HCT116 (cell line): Measurements from ENCODE around the gene CCDC181. TPM values are rescaled to one million over a fixed set of nuclear protein-coding genes. Genes with fewer than 3 reads are reported as not detected.

Experiments used
- ATAC-seq: fragments of 200-7000 bp; cut with Tn5 transposase; 2 replicates; pipeline ENCODE4 v1.9.1; 2020; ENCODE audit warnings: mild to moderate bottlenecking, moderate library complexity
- BruUV-seq: library from RNA; stranded (reverse); fragments of 400-500 nt; replicated peaks from 2 replicates; lab custom pipeline; 2021; lab: Mats Ljungman, UMichigan
- CTCF ChIA-PET: fragments of 300-600 bp; sonication (Branson Sonifier 250); formaldehyde crosslinking; loops from one replicate; lab custom pipeline; 2021; ENCODE audit warnings: antibody characterized with exemption; lab: Charles Lee
- POLR2A ChIA-PET: fragments of 300-600, 350-600 bp; sonication (Branson Sonifier 250); formaldehyde crosslinking; loops from one replicate; lab custom pipeline; 2021; ENCODE audit warnings: antibody characterized with exemption; lab: Charles Lee
- RAD21 ChIA-PET, 2 experiments: fragments of 300-600 bp; sonication (Branson Sonifier 250); formaldehyde crosslinking; loops; one replicate each; lab custom pipeline; 2023; ENCODE audit warnings: low total read pairs in 2 of 2; ENCODE audit not compliant: uncharacterized antibody in 2 of 2, unreplicated experiment in 2 of 2, low non-redundant PET in 1 of 2; lab: Charles Lee
- DNase-seq: peaks from one replicate; pipeline ENCODE4 v3.0.0-alpha.2; 2010; ENCODE audit warnings: low read depth, low spot score
- H2AFZ ChIP-seq: fragments of 200-600 bp; shearing (Covaris generic), sonication (generic); 2 replicates; pipeline ENCODE4 v1.6.1; 2017; ENCODE audit warnings: low read depth, mixed run types, mixed read lengths, antibody characterized with exemption, low read length; ENCODE audit not compliant: poor library complexity, severe bottlenecking
- H3K27ac ChIP-seq: 2 replicates; pipeline ENCODE4 v1.5.1; 2012; ENCODE audit warnings: low read depth, low read length
- H3K27me3 ChIP-seq: fragments of 200-600 bp; sonication (generic); 2 replicates; pipeline ENCODE4 v1.6.1; 2016; ENCODE audit warnings: mixed run types, low read length, mixed read lengths; ENCODE audit not compliant: insufficient read depth
- H3K36me3 ChIP-seq, 2 experiments: fragments of 200-500 bp in 1 of 2; fragments of 200-600 bp in 1 of 2; sonication (Bioruptor generic) in 1 of 2; sonication (generic) in 1 of 2; 2 replicates each; pipeline versions ENCODE4 v1.5.1 to v1.6.1; 2014 to 2016; ENCODE audit warnings: low read length in 2 of 2, inconsistent platforms in 1 of 2, mixed read lengths in 1 of 2, mixed run types in 1 of 2; ENCODE audit not compliant: insufficient read depth in 2 of 2, control insufficient read depth in 1 of 2
- H3K4me1 ChIP-seq, 2 experiments: fragments of 200-600 bp in 1 of 2; sonication (generic) in 1 of 2; 2 replicates each; pipeline versions ENCODE4 v1.5.1 to v1.6.1; 2012 to 2017; ENCODE audit warnings: low read length in 2 of 2, inconsistent platforms in 1 of 2, mild to moderate bottlenecking in 1 of 2, mixed read lengths in 1 of 2, mixed run types in 1 of 2, moderate library complexity in 1 of 2; ENCODE audit not compliant: insufficient read depth in 2 of 2, control insufficient read depth in 1 of 2
- H3K4me2 ChIP-seq: fragments of 200-600 bp; sonication (generic); 2 replicates; pipeline ENCODE4 v1.6.1; 2017; ENCODE audit warnings: mixed run types, low read length, mixed read lengths
- H3K4me3 ChIP-seq, 2 experiments: fragments of 200-600 bp in 1 of 2; sonication (generic) in 1 of 2; replicated peaks in 1 of 2; 2 replicates each; pipeline ENCODE4 v1.5.1; 2011 to 2016; ENCODE audit warnings: low read length in 2 of 2, control low read depth in 1 of 2, low read depth in 1 of 2, mild to moderate bottlenecking in 1 of 2, mixed read lengths in 1 of 2, mixed run types in 1 of 2
- H3K79me2 ChIP-seq: fragments of 200-600 bp; sonication (generic); 2 replicates; pipeline ENCODE4 v1.6.1; 2017; ENCODE audit warnings: mild to moderate bottlenecking, mixed run types, low read length, moderate library complexity, mixed read lengths; ENCODE audit not compliant: insufficient read depth
- H3K9ac ChIP-seq: fragments of 200-600 bp; sonication (generic); 2 replicates; pipeline ENCODE4 v1.6.1; 2016; ENCODE audit warnings: low read length, mixed read lengths
- H3K9me2 ChIP-seq: fragments of 200-600 bp; sonication (generic), shearing (Covaris generic); 2 replicates; pipeline ENCODE4 v1.6.1; 2017; ENCODE audit warnings: mixed run types, mild to moderate bottlenecking, moderate library complexity; ENCODE audit not compliant: insufficient read depth
- H3K9me3 ChIP-seq, 2 experiments: fragments of 200-500 bp in 1 of 2; fragments of 200-600 bp in 1 of 2; sonication (Bioruptor generic) in 1 of 2; sonication (generic) in 1 of 2; 2 replicates each; pipeline ENCODE4 v1.6.1; 2014 to 2017; ENCODE audit warnings: low read length in 2 of 2, mixed read lengths in 2 of 2, inconsistent platforms in 1 of 2, low read depth in 1 of 2, mild to moderate bottlenecking in 1 of 2, mixed run types in 1 of 2, moderate library complexity in 1 of 2; ENCODE audit not compliant: control insufficient read depth in 1 of 2, insufficient read depth in 1 of 2
- H4K20me1 ChIP-seq: fragments of 200-600 bp; sonication (generic), shearing (Covaris generic); 2 replicates; pipeline ENCODE4 v1.6.1; 2017; ENCODE audit warnings: mixed run types, mild to moderate bottlenecking, moderate library complexity; ENCODE audit not compliant: insufficient read depth
- ATF3 ChIP-seq: IDR thresholded peaks from 2 replicates; pipeline ENCODE4 v1.6.1; 2012
- CTCF ChIP-seq, 3 experiments: fragments of 200-600 bp in 1 of 3; sonication (generic) in 1 of 3; IDR thresholded peaks in 2 of 3; conservative IDR thresholded peaks in 1 of 3; 2 replicates each; pipeline ENCODE4 v1.5.1; 2012 to 2017; ENCODE audit warnings: low read depth in 2 of 3, low read length in 2 of 3, antibody characterized with exemption in 1 of 3, borderline replicate concordance in 1 of 3, control low read depth in 1 of 3, mild to moderate bottlenecking in 1 of 3, mixed read lengths in 1 of 3, mixed run types in 1 of 3, moderate library complexity in 1 of 3; ENCODE audit not compliant: insufficient read depth in 1 of 3
- EGR1 ChIP-seq: IDR thresholded peaks from 2 replicates; pipeline ENCODE4 v1.6.1; 2012; ENCODE audit warnings: low read depth
- EZH2phosphoT487 ChIP-seq: fragments of 200-600 bp; IDR thresholded peaks from 2 replicates; pipeline ENCODE4 v1.6.1; 2018; ENCODE audit warnings: antibody characterized with exemption, borderline replicate concordance
- FOSL1 ChIP-seq: IDR thresholded peaks from 2 replicates; pipeline ENCODE4 v1.6.1; 2012; ENCODE audit warnings: low read depth
- JUND ChIP-seq: IDR thresholded peaks from 2 replicates; pipeline ENCODE4 v1.6.1; 2012
- POLR2A ChIP-seq: IDR thresholded peaks from 2 replicates; pipeline ENCODE4 v1.7.0; 2011; ENCODE audit warnings: borderline replicate concordance; ENCODE audit not compliant: insufficient read depth, insufficient read length; ENCODE audit errors: extremely low read depth
- REST ChIP-seq: IDR thresholded peaks from 2 replicates; pipeline ENCODE4 v1.6.1; 2012; ENCODE audit warnings: low read depth
- SIN3A ChIP-seq: IDR thresholded peaks from 2 replicates; pipeline ENCODE4 v1.6.1; 2012; ENCODE audit warnings: low read depth
- YY1 ChIP-seq: IDR thresholded peaks from 2 replicates; pipeline ENCODE4 v1.6.1; 2011; ENCODE audit warnings: low read length, low read depth, moderate library complexity, mild to moderate bottlenecking; ENCODE audit not compliant: insufficient replicate concordance; ENCODE audit errors: extremely low read depth
- ZFX ChIP-seq: fragments of 450-650 bp; IDR thresholded peaks from 2 replicates; pipeline ENCODE4 v1.6.1; 2017
- intact Hi-C: fragments of 100-400 bp; cut with micrococcal nuclease; formaldehyde crosslinking; loops from 2 replicates; pipeline ENCODE4 v1.10.0; 2022
- total RNA-seq: library from RNA; stranded (reverse); gene quantifications from one replicate; pipeline ENCODE4 v1.2.1, GENCODE V29; 2021; ENCODE audit not compliant: unreplicated experiment

Gene CCDC181
- total RNA-seq, 1 experiment from 2014 or later: not detected

- no peaks in the 10 kb centered on the region for H3K27me3 ChIP-seq
- H3K9me2 ChIP-seq: no peaks in the 10 kb centered on the region
- ChIA-PET CTCF (no interaction called here), RAD21 (no interaction called here), POLR2A (no interaction called here)
- H3K4me1 ChIP-seq: no peaks in the 10 kb centered on the region
- no peak overlapping the region for H3K4me2 ChIP-seq
- H3K79me2 ChIP-seq: no peaks in the 10 kb centered on the region
- TF ChIP-seq JUND (no peak), POLR2A (no peak), ZFX (no peak), EGR1 (no peak), EZH2phosphoT487 (no peak), ATF3 (no peak), FOSL1 (no peak), YY1 (no peak), REST (no peak), SIN3A (no peak), CTCF (IDR thresholded peaks at IDR 0.05 in 2 of 3, conservative IDR thresholded peaks at IDR 0.05 in 1 of 3; ENCODE audit: borderline replicate concordance in 1 of 3, insufficient read depth in 1 of 3, low read depth in 2 of 3, low read length in 2 of 3) (no peak)
- H2AFZ ChIP-seq: no peak overlapping the region
- H3K9ac ChIP-seq: no peak overlapping the region
- DNase-seq: no peak
- H3K9me3 ChIP-seq: no peaks in the 10 kb centered on the region
- no peaks in the 10 kb centered on the region for H3K36me3 ChIP-seq
- H3K27ac ChIP-seq: no peak overlapping the region
- intact Hi-C loops: no loop called here
- H3K4me3 ChIP-seq: no peak overlapping the region
- no peaks in the 10 kb centered on the region for H4K20me1 ChIP-seq
- no TSS peak for BruUV-seq
- no peak for ATAC-seq
These were observed 30.2 kb upstream of the CCDC181 start for GRCh38 chr1:169457443-169457842.
